Measurements from ENCODE around the gene IER3IP1. TPM values are rescaled to one million over a fixed set of nuclear protein-coding genes. Genes with fewer than 3 reads are reported as not detected.

The IER3IP1 gene
- total and polyA plus RNA-seq, 8 donors = under 0.01 to 39.1 (median 12.0) TPM

DNA sequence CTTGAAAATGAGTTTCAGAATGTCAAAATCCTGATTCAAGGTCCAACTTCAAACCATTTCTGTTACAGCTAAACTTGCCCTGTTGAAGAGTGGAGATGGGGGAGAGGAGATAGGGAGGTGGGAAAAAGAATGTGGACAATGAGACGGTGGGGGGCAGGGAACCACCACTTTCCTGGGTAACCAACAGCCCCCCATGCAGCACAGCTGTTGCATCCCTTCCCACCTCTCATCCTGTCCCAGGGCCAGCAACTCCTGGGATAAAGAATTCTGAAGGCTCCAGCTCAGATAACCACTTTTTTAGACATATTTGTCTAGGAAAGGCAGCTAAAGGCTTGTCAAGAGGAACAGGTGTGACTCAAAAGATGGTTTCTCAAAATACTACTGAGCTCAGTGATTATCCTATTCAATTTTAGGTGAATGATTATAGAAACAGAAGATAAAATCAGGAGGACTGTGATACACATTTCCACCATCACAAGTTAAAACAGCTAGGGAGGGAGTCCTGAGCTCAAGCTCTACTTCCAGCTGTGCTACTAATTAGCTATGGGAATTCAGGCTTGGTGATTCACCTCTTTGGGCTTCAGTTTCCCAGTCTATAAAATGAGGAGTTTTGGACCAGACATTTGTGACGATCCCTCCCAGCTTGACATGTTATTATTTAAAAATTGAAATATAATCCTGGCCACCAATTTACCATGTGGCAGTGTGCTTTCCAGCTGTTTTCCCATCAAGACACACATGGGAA is 62.2 kb downstream of the IER3IP1 start:
- no peak for TF ChIP-seq EP300 (IDR thresholded peaks at IDR 0.05)
- TF ChIP-seq, protein P1, sequence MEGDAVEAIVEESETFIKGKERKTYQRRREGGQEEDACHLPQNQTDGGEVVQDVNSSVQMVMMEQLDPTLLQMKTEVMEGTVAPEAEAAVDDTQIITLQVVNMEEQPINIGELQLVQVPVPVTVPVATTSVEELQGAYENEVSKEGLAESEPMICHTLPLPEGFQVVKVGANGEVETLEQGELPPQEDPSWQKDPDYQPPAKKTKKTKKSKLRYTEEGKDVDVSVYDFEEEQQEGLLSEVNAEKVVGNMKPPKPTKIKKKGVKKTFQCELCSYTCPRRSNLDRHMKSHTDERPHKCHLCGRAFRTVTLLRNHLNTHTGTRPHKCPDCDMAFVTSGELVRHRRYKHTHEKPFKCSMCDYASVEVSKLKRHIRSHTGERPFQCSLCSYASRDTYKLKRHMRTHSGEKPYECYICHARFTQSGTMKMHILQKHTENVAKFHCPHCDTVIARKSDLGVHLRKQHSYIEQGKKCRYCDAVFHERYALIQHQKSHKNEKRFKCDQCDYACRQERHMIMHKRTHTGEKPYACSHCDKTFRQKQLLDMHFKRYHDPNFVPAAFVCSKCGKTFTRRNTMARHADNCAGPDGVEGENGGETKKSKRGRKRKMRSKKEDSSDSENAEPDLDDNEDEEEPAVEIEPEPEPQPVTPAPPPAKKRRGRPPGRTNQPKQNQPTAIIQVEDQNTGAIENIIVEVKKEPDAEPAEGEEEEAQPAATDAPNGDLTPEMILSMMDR (IDR thresholded peaks at IDR 0.05) = no peak
- no peak for TF ChIP-seq POLR2A (IDR thresholded peaks at IDR 0.05)
- TF ChIP-seq POLR2AphosphoS5 (IDR thresholded peaks at IDR 0.05) = no peak
- Histone ChIP-seq H3K27me3 (no peaks in the 10 kb centered on the region), H3K9me3 (no peaks in the 10 kb centered on the region), H3K4me3 (no peak overlapping the region), H3K36me3 (peaks cover 16 to 74% (median 65%) of the 10 kb centered on the region in 4 donors), H3K27ac (no peak overlapping the region), H3K4me1 (no peaks in the 10 kb centered on the region)
- intact Hi-C loops (cut with DNase I; ENCODE audit: low total_unique reads) = no loop called here
- no peak for DNase-seq
- WGBS, 5 donors = 95 to 99% (median 97%) methylated on average over 2 of the region's 2 CpGs

GRCh38 chr18:47110492-47111274 is 65.5 kb downstream of the IER3IP1 start:
- intact Hi-C loops (cut with DNase I; ENCODE audit: low total_unique reads) = no loop called here

GRCh38 chr18:47109720-47110119 is 66.4 kb downstream of the IER3IP1 start:
- Histone ChIP-seq H3K9me3 (no peaks in the 10 kb centered on the region), H3K4me3 (no peak overlapping the region), H3K4me1 (no peaks in the 10 kb centered on the region), H3K27ac (no peak overlapping the region), H3K36me3 (peaks cover 21 to 98% (median 97%) of the 10 kb centered on the region in 4 donors), H3K27me3 (no peaks in the 10 kb centered on the region)
- no peak for DNase-seq
- intact Hi-C loops (cut with DNase I; ENCODE audit: low total_unique reads) = loop anchor here (10.0 kb wide), 1 partner anchor 635 kb away; no protein-coding TSS in a partner anchor
- TF ChIP-seq EP300 (IDR thresholded peaks at IDR 0.05) (no peak), POLR2A (IDR thresholded peaks at IDR 0.05) (no peak), POLR2AphosphoS5 (IDR thresholded peaks at IDR 0.05) (no peak)
- TF ChIP-seq, protein P1 (IDR thresholded peaks at IDR 0.05) = no peak
- WGBS, 5 donors = 67 to 90% (median 75%) methylated on average over 1 of the region's 1 CpG

More at GRCh38 chr18:47110492-47111274, 65.5 kb downstream of the IER3IP1 start:
- no peak for TF ChIP-seq EP300 (IDR thresholded peaks at IDR 0.05)
- TF ChIP-seq POLR2A (IDR thresholded peaks at IDR 0.05) = no peak
- TF ChIP-seq, protein P1 (IDR thresholded peaks at IDR 0.05) = no peak
- no peak for TF ChIP-seq POLR2AphosphoS5 (IDR thresholded peaks at IDR 0.05)
- 83 to 95% (median 92%) methylated on average over 6 of the region's 6 CpGs for WGBS, 5 donors
- H3K4me1 ChIP-seq = no peaks in the 10 kb centered on the region
- peaks cover 24 to 99% (median 97%) of the 10 kb centered on the region in 4 donors for H3K36me3 ChIP-seq
- H3K9me3 ChIP-seq = no peaks in the 10 kb centered on the region
- DNase-seq = no peak
- H3K27me3 ChIP-seq = no peaks in the 10 kb centered on the region
- H3K4me3 ChIP-seq = no peak overlapping the region
- no peak overlapping the region for H3K27ac ChIP-seq

- no peaks in the 10 kb centered on the region for H3K27me3 ChIP-seq
- H3K9me3 ChIP-seq = no peaks in the 10 kb centered on the region
- 82 to 94% (median 91%) methylated on average over 6 to 7 of the region's 7 CpGs for WGBS, 5 donors
- H3K4me3 ChIP-seq = no peak overlapping the region
- TF ChIP-seq, protein P1 (IDR thresholded peaks at IDR 0.05) = no peak
- TF ChIP-seq POLR2A (IDR thresholded peaks at IDR 0.05) (no peak), EP300 (IDR thresholded peaks at IDR 0.05) (no peak), POLR2AphosphoS5 (IDR thresholded peaks at IDR 0.05) (no peak)
- no peak for DNase-seq
- peaks cover 21 to 98% (median 96%) of the 10 kb centered on the region in 4 donors for H3K36me3 ChIP-seq
- intact Hi-C loops (cut with DNase I; ENCODE audit: low total_unique reads) = loop anchor here (10.0 kb wide), 1 partner anchor 636 kb away; no protein-coding TSS in a partner anchor
- no peaks in the 10 kb centered on the region for H3K4me1 ChIP-seq
- H3K27ac ChIP-seq = no peak overlapping the region
Measured at GRCh38 chr18:47108998-47109405, 67.2 kb downstream of the IER3IP1 start.
